AG04450 (cell line): ENCODE measurements around the gene ZNF837. TPM values are rescaled to one million over a fixed set of nuclear protein-coding genes. Genes with fewer than 3 reads are reported as not detected.

ENCODE experiments used
- CTCF ChIA-PET: fragments of 300-600, 350-600 bp; formaldehyde crosslinking; extraction: SDS; loops from one replicate; lab custom pipeline; 2022; ENCODE audit warnings: antibody characterized with exemption, inconsistent platforms; lab: Charles Lee
- POLR2A ChIA-PET: fragments of 350-600 bp; formaldehyde crosslinking; extraction: SDS; loops from one replicate; lab custom pipeline; 2021; ENCODE audit warnings: antibody characterized with exemption, inconsistent platforms; lab: Yijun Ruan, JAX
- DNase-seq: peaks from one replicate; pipeline ENCODE4 v3.0.0-alpha.2; 2011; ENCODE audit warnings: low read depth, low spot score
- H3K27ac ChIP-seq: one replicate; pipeline ENCODE4 v1.5.1; 2012; ENCODE audit warnings: low read depth, low read length, control low read depth
- H3K27me3 ChIP-seq: one replicate; pipeline ENCODE4 v1.6.0; 2012; ENCODE audit warnings: low read length; ENCODE audit not compliant: control insufficient read depth, insufficient read depth
- H3K4me3 ChIP-seq: 2 replicates; pipeline ENCODE4 v1.5.1; 2011; ENCODE audit warnings: mild to moderate bottlenecking, low read depth, low read length, control low read depth
- H3K9me3 ChIP-seq: 2 replicates; pipeline ENCODE4 v1.5.1; 2012; ENCODE audit warnings: low read length; ENCODE audit not compliant: control insufficient read depth, insufficient read depth
- polyA plus RNA-seq: library from polyadenylated mRNA; depleted of rRNA; stranded (reverse); fragments of >200 nt; gene quantifications from 2 replicates; pipeline ENCODE4 v1.2.3, GENCODE V29; 2011
- TF ChIP-seq, protein P1 (sequence below): IDR thresholded peaks from 2 replicates; pipeline ENCODE4 v1.5.1; 2011; ENCODE audit warnings: low read depth, low read length, control low read depth, inconsistent platforms

The ZNF837 gene
- polyA plus RNA-seq, 1 experiment, result 0.33 TPM

DNA sequence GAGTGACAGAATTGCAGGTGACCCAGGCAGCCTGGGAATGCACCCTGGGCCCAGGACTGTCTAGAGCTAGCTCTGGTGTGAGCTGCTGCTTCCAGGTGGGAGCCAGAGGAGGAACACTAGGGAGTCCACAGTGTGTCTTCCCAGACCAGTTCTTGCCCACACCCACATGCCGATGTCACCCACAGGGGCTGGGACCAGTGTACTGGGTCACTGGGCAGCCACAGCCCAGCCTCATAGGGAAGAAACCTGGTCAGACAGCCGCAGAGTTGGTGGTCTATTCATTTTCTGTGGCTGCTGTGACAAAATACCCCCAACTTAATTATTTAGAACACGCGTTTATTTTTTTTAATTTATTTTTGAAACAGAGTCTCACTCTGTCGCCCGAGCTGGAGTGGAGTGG is 17.7 kb upstream of the ZNF837 start:
- no peak for DNase-seq
- CTCF ChIA-PET, result no interaction called here
- Histone ChIP-seq H3K4me3 (no peak overlapping the region), H3K27me3 (no peaks in the 10 kb centered on the region), H3K9me3 (no peaks in the 10 kb centered on the region; the same call in 1 of the 2 replicates), H3K27ac (no peak overlapping the region)
- POLR2A ChIA-PET, result no interaction called here
- TF ChIP-seq, protein P1, sequence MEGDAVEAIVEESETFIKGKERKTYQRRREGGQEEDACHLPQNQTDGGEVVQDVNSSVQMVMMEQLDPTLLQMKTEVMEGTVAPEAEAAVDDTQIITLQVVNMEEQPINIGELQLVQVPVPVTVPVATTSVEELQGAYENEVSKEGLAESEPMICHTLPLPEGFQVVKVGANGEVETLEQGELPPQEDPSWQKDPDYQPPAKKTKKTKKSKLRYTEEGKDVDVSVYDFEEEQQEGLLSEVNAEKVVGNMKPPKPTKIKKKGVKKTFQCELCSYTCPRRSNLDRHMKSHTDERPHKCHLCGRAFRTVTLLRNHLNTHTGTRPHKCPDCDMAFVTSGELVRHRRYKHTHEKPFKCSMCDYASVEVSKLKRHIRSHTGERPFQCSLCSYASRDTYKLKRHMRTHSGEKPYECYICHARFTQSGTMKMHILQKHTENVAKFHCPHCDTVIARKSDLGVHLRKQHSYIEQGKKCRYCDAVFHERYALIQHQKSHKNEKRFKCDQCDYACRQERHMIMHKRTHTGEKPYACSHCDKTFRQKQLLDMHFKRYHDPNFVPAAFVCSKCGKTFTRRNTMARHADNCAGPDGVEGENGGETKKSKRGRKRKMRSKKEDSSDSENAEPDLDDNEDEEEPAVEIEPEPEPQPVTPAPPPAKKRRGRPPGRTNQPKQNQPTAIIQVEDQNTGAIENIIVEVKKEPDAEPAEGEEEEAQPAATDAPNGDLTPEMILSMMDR, result no peak

DNA sequence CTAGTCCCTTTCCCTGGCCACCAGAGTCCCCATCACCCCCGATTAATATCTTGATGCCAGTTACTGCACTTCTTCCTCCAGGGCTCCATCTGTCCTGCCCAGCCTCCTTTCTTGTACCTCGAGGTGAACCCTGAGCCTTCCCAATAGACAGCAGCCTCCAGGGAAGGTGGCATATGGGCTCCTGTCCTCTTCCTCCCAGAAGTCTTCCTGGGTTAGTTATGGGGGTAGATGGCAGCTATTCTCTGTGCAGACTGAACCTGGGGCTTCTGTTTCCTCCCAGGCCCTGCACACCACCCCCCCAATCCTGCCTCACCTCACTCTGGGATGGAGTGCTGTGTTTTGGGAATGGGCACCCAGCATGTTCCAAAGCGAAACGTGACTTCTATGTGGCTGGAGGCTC is 17.3 kb upstream of the ZNF837 start:
- POLR2A ChIA-PET, result no interaction called here
- H3K27ac ChIP-seq, result no peak overlapping the region
- no peaks in the 10 kb centered on the region for H3K27me3 ChIP-seq
- DNase-seq, result no peak
- H3K9me3 ChIP-seq, result no peaks in the 10 kb centered on the region; the same call in 1 of the 2 replicates
- TF ChIP-seq, protein P1, result no peak
- H3K4me3 ChIP-seq, result no peak overlapping the region
- CTCF ChIA-PET, result no interaction called here

DNA sequence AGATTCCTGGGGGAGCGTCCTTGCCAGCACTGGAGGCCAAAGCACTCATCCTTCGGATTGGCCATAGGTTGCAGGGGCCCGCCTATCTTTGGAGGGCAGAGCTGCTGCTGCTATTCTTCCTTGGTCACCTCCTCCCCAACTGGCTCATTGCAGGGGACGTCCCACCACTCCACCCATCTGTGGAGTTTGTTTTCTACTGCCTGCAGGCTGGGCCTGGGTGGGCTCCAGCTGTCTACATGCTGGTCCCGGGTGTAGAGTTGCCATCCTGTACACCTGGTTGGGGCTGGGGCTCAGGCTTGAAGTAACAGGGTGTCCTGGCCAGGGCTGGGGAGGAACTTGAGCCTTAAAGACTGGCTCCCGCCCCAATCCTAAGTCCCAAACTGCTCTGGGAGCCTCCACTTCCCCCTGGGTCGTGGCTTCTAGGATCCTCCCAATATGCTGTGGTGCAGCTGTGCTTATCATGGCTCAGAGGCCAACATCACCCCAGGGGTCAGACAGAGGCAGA is 16.8 kb upstream of the ZNF837 start:
- no peak for DNase-seq
- TF ChIP-seq, protein P1, result no peak

DNA sequence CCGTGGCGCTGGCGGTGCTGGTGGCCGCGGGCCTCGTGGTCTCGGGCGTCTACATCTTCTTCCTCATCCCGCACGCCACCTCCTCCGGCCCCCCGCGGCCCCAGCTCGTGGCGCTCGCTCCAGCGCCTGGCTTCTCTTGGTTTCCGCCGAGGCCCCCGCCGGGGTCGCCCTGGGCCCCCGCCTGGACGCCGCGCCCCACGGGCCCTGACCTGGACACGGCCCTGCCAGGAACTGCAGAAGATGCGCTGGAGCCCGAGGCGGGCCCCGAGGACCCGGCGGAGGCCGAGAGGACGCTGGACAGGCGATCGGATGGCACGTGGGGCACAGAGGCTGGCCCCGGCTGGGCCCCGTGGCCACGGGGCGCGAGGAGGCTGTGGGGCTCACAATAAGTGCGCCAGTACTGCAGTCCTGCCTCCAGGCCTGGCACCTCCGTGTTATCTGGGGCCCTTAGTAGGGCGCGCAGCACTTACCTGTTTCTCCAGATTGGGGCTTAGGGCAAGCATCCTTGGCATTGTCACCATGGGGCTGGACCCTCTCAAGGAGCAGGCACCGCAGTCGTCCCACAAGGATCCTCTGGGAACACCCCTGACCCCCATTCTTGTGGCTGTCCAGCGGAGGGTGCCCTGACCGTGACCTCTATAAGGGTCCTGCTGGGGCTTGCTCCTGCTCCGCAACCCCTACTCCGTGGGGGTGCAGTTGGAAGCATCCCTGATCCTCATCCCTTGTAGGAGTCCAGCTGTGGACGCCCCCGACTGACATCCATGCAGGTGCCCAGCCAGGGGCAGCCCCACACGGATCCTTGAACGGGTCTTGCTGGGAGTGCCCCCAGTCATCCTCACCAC is 16.1 kb upstream of the ZNF837 start:
- no peak overlapping the region for H3K27ac ChIP-seq
- no peak overlapping the region for H3K4me3 ChIP-seq
- ChIA-PET CTCF (no interaction called here), POLR2A (no interaction called here)
- TF ChIP-seq, protein P1, result no peak
- DNase-seq, result no peak
- H3K9me3 ChIP-seq, result no peaks in the 10 kb centered on the region; the same call in 1 of the 2 replicates
- no peaks in the 10 kb centered on the region for H3K27me3 ChIP-seq

More for the DNA sequence above, 16.8 kb upstream of the ZNF837 start:
- H3K27me3 ChIP-seq, result no peaks in the 10 kb centered on the region
- ChIA-PET POLR2A (no interaction called here), CTCF (no interaction called here)
- H3K27ac ChIP-seq, result no peak overlapping the region
- H3K9me3 ChIP-seq, result no peaks in the 10 kb centered on the region; the same call in 1 of the 2 replicates
- no peak overlapping the region for H3K4me3 ChIP-seq

DNA sequence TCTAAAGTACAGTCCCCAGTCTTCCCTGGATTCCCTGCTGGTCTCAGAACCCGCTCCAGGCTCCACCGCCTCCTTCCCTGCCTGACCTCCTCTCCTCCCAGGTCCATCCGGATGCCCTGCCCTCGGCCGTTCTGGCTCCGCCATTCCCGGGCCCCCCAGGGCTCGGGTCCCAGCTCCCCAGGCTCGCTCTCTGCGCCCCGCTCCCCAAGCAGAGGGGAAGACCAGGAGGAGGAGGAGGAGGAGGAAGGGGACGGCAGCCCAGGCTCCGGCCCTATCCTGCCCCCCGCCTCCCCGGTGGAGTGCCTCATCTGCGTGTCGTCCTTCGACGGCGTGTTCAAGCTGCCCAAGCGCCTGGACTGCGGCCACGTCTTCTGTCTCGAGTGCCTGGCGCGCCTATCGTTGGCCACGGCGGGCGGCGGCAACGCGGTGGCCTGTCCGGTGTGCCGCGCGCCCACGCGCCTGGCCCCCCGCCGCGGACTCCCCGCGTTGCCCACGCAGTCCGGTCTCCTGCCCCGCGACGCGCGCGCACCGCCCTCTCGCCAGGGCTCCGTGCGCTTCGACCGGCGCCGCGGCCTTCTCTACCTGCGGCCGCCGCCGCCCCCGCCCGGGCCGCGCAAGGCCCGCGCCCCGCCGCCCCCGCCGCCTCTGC is 15.3 kb upstream of the ZNF837 start:
- Histone ChIP-seq H3K27ac (no peak overlapping the region), H3K4me3 (no peak overlapping the region), H3K27me3 (no peaks in the 10 kb centered on the region), H3K9me3 (no peaks in the 10 kb centered on the region; the same call in 1 of the 2 replicates)
- TF ChIP-seq, protein P1, result no peak
- DNase-seq, result no peak
- ChIA-PET POLR2A (no interaction called here), CTCF (no interaction called here)
